Endothelial cell of umbilical vein (primary cell): Measurements from ENCODE around the gene TICRR. TPM values are rescaled to one million over a fixed set of nuclear protein-coding genes. Genes with fewer than 3 reads are reported as not detected.

ENCODE experiments used
- BruUV-seq: library from RNA; stranded (reverse); fragments of 400-500 nt; replicated peaks from 2 replicates; lab custom pipeline; 2021; lab: Mats Ljungman, UMichigan
- CTCF ChIA-PET: fragments of 300-600, 350-600 bp; sonication (Branson Sonifier 250); formaldehyde crosslinking; loops from one replicate; lab custom pipeline; 2021; ENCODE audit warnings: antibody characterized with exemption, inconsistent platforms; lab: Charles Lee
- POLR2A ChIA-PET: fragments of 300-600, 350-600 bp; sonication (Branson Sonifier 250); formaldehyde crosslinking; loops from one replicate; lab custom pipeline; 2021; ENCODE audit warnings: antibody characterized with exemption, inconsistent platforms; lab: Charles Lee
- DNase-seq: peaks from one replicate; pipeline ENCODE4 v3.0.0-alpha.2; 2011; ENCODE audit warnings: low read depth, low spot score
- FAIRE-seq: peaks from 2 replicates; lab custom pipeline; 2011; peaks lifted over from hg19 to GRCh38; lab: Jason Lieb, UNC
- H2AFZ ChIP-seq: 2 replicates; pipeline ENCODE4 v1.6.0; 2012; ENCODE audit warnings: low read depth, low read length, control low read depth, inconsistent platforms
- H3K27ac ChIP-seq: 2 replicates; pipeline ENCODE4 v1.5.1; 2011; ENCODE audit warnings: low read depth, mild to moderate bottlenecking, control low read depth, low read length, moderate library complexity; ENCODE audit not compliant: insufficient read depth
- H3K27me3 ChIP-seq, 2 experiments: 2 replicates each; pipeline versions ENCODE4 v1.6.0 to v1.6.1; 2011; ENCODE audit warnings: low read length in 2 of 2, mixed read lengths in 1 of 2; ENCODE audit not compliant: control insufficient read depth in 2 of 2, insufficient read depth in 2 of 2
- H3K36me3 ChIP-seq, 2 experiments: 2 replicates in 1 of 2; 3 replicates in 1 of 2; pipeline ENCODE4 v1.5.1; 2011; ENCODE audit warnings: low read length in 2 of 2, mild to moderate bottlenecking in 1 of 2, moderate library complexity in 1 of 2; ENCODE audit not compliant: control insufficient read depth in 2 of 2, insufficient read depth in 2 of 2; ENCODE audit errors: extremely low read depth in 1 of 2
- H3K4me1 ChIP-seq: 3 replicates; pipeline ENCODE4 v1.5.1; 2011; ENCODE audit warnings: mild to moderate bottlenecking, low read length; ENCODE audit not compliant: control insufficient read depth, insufficient read depth; ENCODE audit errors: extremely low read depth
- H3K4me2 ChIP-seq: 2 replicates; pipeline ENCODE4 v1.6.1; 2011; ENCODE audit warnings: low read length, control low read depth, mixed read lengths; ENCODE audit not compliant: insufficient read depth
- H3K4me3 ChIP-seq, 3 experiments: fragments of 200-600 bp in 1 of 3; sonication (generic), shearing (Covaris generic) in 1 of 3; replicated peaks in 1 of 3; 2 replicates each; pipeline ENCODE4 v1.5.1; 2011 to 2016; ENCODE audit warnings: control low read depth in 3 of 3, low read length in 3 of 3, mild to moderate bottlenecking in 2 of 3, inconsistent platforms in 1 of 3, low read depth in 1 of 3, moderate library complexity in 1 of 3; ENCODE audit not compliant: insufficient read depth in 1 of 3
- H3K79me2 ChIP-seq: 2 replicates; pipeline ENCODE4 v1.6.0; 2012; ENCODE audit warnings: low read length, inconsistent platforms; ENCODE audit not compliant: control insufficient read depth, insufficient read depth
- H3K9ac ChIP-seq: replicated peaks from 2 replicates; pipeline ENCODE3; 2011; ENCODE audit warnings: low read length, control low read depth; ENCODE audit not compliant: insufficient read depth; ENCODE audit errors: extremely low read depth
- H3K9me1 ChIP-seq: replicated peaks from 3 replicates; pipeline ENCODE4 v1.6.0; 2011; ENCODE audit warnings: mild to moderate bottlenecking, low read length; ENCODE audit not compliant: control insufficient read depth, insufficient read depth; ENCODE audit errors: extremely low read depth
- H3K9me3 ChIP-seq: replicated peaks from 2 replicates; pipeline ENCODE4 v1.5.1; 2012; ENCODE audit warnings: low read length, inconsistent platforms; ENCODE audit not compliant: control insufficient read depth, insufficient read depth
- H4K20me1 ChIP-seq: replicated peaks from 2 replicates; pipeline ENCODE3; 2011; ENCODE audit warnings: mild to moderate bottlenecking, low read length; ENCODE audit not compliant: control insufficient read depth, insufficient read depth; ENCODE audit errors: extremely low read depth
- EZH2 ChIP-seq: IDR thresholded peaks from 2 replicates; pipeline ENCODE4 v1.6.1; 2012; ENCODE audit warnings: borderline replicate concordance, low read depth, mild to moderate bottlenecking, moderate library complexity, low read length, inconsistent platforms; ENCODE audit not compliant: severe bottlenecking
- FOS ChIP-seq: IDR thresholded peaks from 2 replicates; pipeline ENCODE4 v1.6.1; 2011; ENCODE audit warnings: mild to moderate bottlenecking, low read length, moderate library complexity, borderline replicate concordance; ENCODE audit not compliant: insufficient read depth
- GATA2 ChIP-seq: IDR thresholded peaks from 2 replicates; pipeline ENCODE4 v1.7.0; 2011; ENCODE audit warnings: low read depth, mild to moderate bottlenecking, moderate library complexity, mixed read lengths, low read length; ENCODE audit not compliant: insufficient read length, insufficient read depth
- JUN ChIP-seq: IDR thresholded peaks from 2 replicates; pipeline ENCODE4 v1.6.1; 2011; ENCODE audit warnings: borderline replicate concordance, low read depth; ENCODE audit not compliant: insufficient read length, insufficient read depth
- MAX ChIP-seq: IDR thresholded peaks from 2 replicates; pipeline ENCODE4 v1.6.1; 2011; ENCODE audit not compliant: insufficient read depth, insufficient read length
- MYC ChIP-seq: IDR thresholded peaks from one replicate; pipeline ENCODE4 v1.6.1; 2011; ENCODE audit warnings: mild to moderate bottlenecking, low read depth, low read length
- POLR2A ChIP-seq: IDR thresholded peaks from 2 replicates; pipeline ENCODE4 v1.6.1; 2012; ENCODE audit warnings: low read depth, mild to moderate bottlenecking, control low read depth, low read length
- POLR2AphosphoS5 ChIP-seq: IDR thresholded peaks from 2 replicates; pipeline ENCODE4 v1.6.1; 2012; ENCODE audit warnings: low read depth, mild to moderate bottlenecking, control low read depth, low read length, moderate library complexity; ENCODE audit not compliant: insufficient read depth
- dilution Hi-C: fragments of 300-500 bp; cut with MboI; formaldehyde crosslinking; loops from one replicate; pipeline ENCODE4 v1.15.0; 2019; ENCODE audit warnings: low sequenced_read_pairs; ENCODE audit not compliant: extremely low pct_ligation_motif_present
- intact Hi-C: fragments of 100-400 bp; cut with micrococcal nuclease; formaldehyde crosslinking; loops from one replicate; pipeline ENCODE4 v1.10.0; 2022
- polyA plus RNA-seq, 4 experiments: library from polyadenylated mRNA; depleted of rRNA in 3 of 4; stranded (reverse) in 3 of 4; unstranded in 1 of 4; fragments of >200 nt; gene quantifications; 2 replicates each; pipeline versions ENCODE4 v1.2.1 to v1.2.3, GENCODE V29; 2011 to 2012; ENCODE audit warnings: missing spikeins in 1 of 4
- total RNA-seq: library from RNA; stranded (reverse); gene quantifications from 2 replicates; pipeline ENCODE4 v1.2.3, GENCODE V29; 2021
- TF ChIP-seq, protein P1 (sequence below), 2 donors: IDR thresholded peaks; 1 replicate in 1 of 2; 2 replicates in 1 of 2; pipeline ENCODE4 v1.5.1; 2011; ENCODE audit warnings: low read length in 2 of 2, mild to moderate bottlenecking in 2 of 2, moderate library complexity in 2 of 2, control low read depth in 1 of 2, inconsistent platforms in 1 of 2, low read depth in 1 of 2; ENCODE audit not compliant: insufficient read depth in 1 of 2; ENCODE audit errors: extremely low read depth in 1 of 2

TICRR gene
- total and polyA plus RNA-seq, 2 donors (not counting 3 experiments of a cell fraction or from before 2014, with no cell fraction given) = 4.9 to 19.4 TPM

DNA sequence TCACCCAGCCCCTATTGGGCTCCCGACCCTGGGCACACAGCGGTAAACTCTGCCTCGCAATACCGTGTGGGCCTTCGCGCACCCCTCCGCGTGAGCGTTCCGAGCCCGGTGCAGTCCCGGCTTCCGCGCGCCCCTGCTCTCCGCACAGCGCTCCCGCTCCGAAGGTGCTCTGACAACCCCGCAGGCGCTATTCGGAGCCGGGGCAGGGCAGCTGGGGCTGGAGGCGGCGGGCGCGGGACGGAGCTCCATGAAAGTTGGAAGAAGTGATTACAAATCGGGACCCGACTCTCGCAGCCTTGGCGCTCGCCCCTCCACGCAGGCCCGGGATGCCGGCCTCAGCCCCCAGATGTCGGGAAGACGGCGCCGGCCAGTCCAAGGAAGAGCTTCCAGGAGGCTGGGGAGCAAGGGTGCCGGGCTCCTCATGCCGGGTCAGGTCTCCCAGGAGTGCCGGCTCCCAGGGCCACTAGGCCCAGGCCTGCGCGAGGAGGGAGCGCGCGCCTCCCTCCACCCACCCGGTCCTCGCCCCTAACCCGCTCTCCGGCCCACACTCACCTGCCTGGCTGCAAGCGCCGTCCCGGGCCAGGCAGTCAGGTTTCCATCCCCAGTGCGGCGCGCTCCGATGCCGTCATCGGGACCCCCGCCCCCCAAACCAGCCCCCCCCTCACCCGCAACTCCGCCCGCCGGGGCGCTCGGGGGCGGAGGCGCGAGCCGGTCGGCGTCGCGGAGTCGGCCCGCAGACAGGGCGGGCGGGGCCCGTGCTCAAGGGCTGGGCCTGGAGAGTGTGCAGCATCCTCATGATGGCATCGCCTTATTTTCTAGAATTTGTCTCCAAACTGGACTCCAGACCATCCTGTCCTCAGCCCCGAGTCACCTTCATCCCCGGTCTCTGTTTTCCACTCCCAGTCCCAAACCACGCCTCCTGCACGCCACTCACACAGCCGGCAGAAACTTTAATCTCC is 79.9 kb downstream of the TICRR start, which contains the start of gene KIF7:
TSS of gene KIF7 (minus strand) at position 621 of the 959 bp plus-strand sequence. CDS start 2,537 bp downstream, outside the sequence.
- FAIRE-seq (peak; percentile 21), DNase-seq (peak; percentile 63)
- ChIA-PET POLR2A (no interaction called here), CTCF (interaction anchor here (1.6 kb wide), 2 partner anchors 9 to 11 kb away, joined by 3 to 7 read pairs; no protein-coding TSS in a partner anchor)
- Histone ChIP-seq H3K4me3 (peak within 1 kb of the TSS; percentile 58 to 67 (median 65)), H2AFZ (peak within 1 kb of the TSS; percentile 89), H3K79me2 (peaks cover 5% of the 10 kb centered on the region), H3K9ac (peak within 1 kb of the TSS; percentile 64), H3K36me3 (no peaks in the 10 kb centered on the region), H3K9me1 (no peaks in the 10 kb centered on the region), H3K27me3 (no peaks in the 10 kb centered on the region), H3K4me2 (peak within 1 kb of the TSS; percentile 82), H4K20me1 (no peaks in the 10 kb centered on the region), H3K27ac (no peak within 1 kb of the TSS), H3K9me3 (no peaks in the 10 kb centered on the region), H3K4me1 (peaks cover 7% of the 10 kb centered on the region)
- no peak for TF ChIP-seq MYC
- TF ChIP-seq POLR2AphosphoS5 = peak; percentile 35
- intact Hi-C loops = loop anchor here (1.0 kb wide), 1 partner anchor 8 kb away; no protein-coding TSS in a partner anchor
- TSS peak; percentile 38 for BruUV-seq
- dilution Hi-C loops = no loop called here

DNA sequence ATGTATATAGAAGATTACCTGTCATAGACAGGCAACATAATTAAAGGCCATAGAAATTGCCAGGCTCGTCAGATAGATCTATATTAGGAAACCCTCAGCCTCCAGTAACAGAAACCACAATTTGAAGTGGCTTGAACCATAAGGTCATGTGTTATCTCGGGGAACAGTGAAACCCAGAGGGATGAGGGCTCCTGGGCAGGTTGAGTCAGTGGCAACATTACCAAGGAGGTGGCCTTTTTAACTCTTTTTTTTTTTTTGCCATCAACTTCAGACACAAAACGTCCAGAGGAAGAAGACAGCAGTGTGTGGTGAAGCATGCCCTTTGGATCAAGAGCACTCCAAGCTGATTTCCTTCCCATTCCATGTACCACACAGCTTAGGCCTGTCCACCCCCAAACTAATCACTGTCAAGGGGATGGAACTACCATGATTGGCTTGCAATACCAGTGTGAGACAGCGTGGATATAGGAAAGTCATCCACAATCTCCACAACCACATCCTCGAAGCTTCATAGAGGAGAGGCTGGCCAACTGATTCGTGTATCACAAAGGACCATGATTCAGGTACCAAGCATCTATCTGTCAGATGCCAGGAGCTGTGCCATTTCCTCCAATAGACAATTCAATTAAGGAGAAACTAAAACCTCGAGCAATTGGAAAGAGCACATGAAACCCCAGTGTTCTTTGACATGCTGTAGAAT is 81.0 kb downstream of the TICRR start:
- DNase-seq = no peak
- CTCF ChIA-PET = interaction anchor here (0.8 to 1.0 kb wide), 2 partner anchors 9 to 10 kb away, joined by 3 to 5 read pairs; no protein-coding TSS in a partner anchor

More for the DNA sequence above, 81.0 kb downstream of the TICRR start:
- no peak overlapping the region for H3K27ac ChIP-seq
- dilution Hi-C loops = no loop called here
- no peak overlapping the region for H3K4me3 ChIP-seq
- no TSS peak for BruUV-seq
- H4K20me1 ChIP-seq = no peaks in the 10 kb centered on the region
- H3K4me1 ChIP-seq = peaks cover 7% of the 10 kb centered on the region
- no peak overlapping the region for H3K4me2 ChIP-seq
- H2AFZ ChIP-seq = no peak overlapping the region
- no peak for TF ChIP-seq POLR2A
- TF ChIP-seq EZH2 = no peak
- TF ChIP-seq GATA2 = no peak
- no peak for TF ChIP-seq FOS
- TF ChIP-seq POLR2AphosphoS5 = no peak
- TF ChIP-seq MAX = no peak
- no peak for TF ChIP-seq MYC
- TF ChIP-seq, protein P1, sequence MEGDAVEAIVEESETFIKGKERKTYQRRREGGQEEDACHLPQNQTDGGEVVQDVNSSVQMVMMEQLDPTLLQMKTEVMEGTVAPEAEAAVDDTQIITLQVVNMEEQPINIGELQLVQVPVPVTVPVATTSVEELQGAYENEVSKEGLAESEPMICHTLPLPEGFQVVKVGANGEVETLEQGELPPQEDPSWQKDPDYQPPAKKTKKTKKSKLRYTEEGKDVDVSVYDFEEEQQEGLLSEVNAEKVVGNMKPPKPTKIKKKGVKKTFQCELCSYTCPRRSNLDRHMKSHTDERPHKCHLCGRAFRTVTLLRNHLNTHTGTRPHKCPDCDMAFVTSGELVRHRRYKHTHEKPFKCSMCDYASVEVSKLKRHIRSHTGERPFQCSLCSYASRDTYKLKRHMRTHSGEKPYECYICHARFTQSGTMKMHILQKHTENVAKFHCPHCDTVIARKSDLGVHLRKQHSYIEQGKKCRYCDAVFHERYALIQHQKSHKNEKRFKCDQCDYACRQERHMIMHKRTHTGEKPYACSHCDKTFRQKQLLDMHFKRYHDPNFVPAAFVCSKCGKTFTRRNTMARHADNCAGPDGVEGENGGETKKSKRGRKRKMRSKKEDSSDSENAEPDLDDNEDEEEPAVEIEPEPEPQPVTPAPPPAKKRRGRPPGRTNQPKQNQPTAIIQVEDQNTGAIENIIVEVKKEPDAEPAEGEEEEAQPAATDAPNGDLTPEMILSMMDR (IDR thresholded peaks at IDR 0.05; ENCODE audit: extremely low read depth in 1 of 2, insufficient read depth in 1 of 2, low read depth in 1 of 2, low read length in 2 of 2) = no peak
- TF ChIP-seq JUN = no peak
- no peaks in the 10 kb centered on the region for H3K9me1 ChIP-seq
- H3K9me3 ChIP-seq = no peaks in the 10 kb centered on the region
- POLR2A ChIA-PET = interaction anchor here (0.6 kb wide), 1 partner anchor 138 kb away, joined by 3 read pairs; no protein-coding TSS in a partner anchor
- no peaks in the 10 kb centered on the region for H3K36me3 ChIP-seq
- intact Hi-C loops = no loop called here
- H3K27me3 ChIP-seq = no peaks in the 10 kb centered on the region
- no peak for FAIRE-seq
- H3K9ac ChIP-seq = no peak overlapping the region
- peaks cover 5% of the 10 kb centered on the region for H3K79me2 ChIP-seq
